T1000 (cell line): ENCODE results near the gene STXBP4.

Source experiments
- DNase-seq: peaks from one replicate; lab custom pipeline; 2025; ENCODE audit warnings: mixed read lengths; lab: John Stamatoyannopoulos, UW

STXBP4 gene

GRCh38 chr17:55122114-55122513, 153.5 kb downstream of the STXBP4 start:
- no peak for DNase-seq

DNA sequence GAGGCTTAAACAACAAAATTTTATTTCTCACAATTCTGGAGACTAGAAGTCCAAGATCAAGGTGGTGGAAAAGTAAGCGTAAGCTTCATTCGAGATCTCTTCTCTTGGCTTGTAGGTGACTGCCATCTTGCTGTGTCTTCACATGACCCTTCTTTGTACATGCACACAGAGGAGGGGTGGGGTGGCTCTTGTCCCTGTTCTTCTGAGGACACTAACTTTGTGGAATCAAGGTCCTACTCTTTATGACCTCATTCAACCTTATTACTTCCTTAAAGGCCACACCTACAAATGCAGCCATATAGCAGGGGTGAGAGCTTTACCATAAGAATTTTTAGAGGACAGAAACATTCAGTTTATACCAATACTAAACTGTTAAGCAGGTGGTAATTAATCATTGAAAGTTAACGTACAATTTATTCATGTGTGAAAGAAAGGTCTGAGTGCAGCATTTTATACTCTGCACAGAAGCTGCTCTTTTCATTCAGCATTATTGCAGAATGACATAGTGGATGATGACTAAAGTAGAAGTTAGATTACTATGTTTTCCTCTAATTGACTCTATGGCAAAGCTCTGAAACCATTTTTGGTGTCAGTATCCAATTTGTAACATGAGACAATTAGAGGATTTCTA, 156.3 kb downstream of the STXBP4 start:
- DNase-seq: no peak

DNA sequence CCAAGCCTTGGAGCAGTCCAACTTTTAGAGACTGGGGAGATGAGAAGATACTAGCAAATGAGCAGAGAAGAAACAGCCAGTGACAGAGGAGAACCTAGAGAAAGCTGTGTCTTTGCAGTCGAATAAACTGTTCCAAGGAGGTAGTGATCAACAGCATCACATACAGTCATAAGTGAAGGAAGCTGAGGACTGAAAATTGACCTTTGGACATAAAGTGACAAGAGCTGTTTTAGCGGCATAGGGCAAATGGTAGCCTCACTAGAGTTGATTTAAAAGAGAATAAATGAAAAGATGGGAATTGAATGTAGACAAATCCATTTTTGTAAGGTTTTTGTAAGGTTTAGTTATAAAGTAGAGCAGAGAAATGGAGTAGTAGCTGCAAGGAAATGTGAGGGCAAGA, 165.0 kb downstream of the STXBP4 start:
- DNase-seq: no peak

DNA sequence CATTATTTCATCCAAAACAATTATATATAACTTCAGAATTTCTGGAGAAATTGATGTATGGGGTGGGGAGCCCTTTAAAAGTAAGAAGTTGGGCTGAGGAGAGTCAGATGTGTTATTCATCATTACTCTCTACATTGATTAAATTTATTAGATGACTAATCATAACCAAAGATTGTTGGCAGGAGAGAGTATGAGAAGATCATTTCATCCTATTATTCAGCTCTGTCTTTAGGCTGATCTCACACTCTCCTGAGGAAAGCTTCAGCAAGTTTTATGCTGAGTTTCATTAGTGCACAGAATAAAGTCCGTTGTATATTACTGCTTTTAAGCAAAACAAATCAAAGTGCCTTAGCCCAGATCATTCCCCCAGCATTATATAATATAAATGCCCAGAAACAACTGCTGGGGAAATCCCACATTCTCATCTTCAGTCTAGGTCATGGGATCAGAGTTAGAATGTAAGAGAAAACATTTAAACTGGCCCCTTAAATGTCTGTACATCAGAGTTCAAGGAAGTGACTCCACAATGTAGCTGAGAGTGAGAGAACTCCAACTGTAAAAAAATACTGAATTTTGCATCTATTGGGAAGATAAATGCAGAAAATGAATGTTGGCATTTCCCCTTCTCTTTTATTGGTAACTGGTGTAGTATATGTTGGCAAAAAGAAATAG, 166.1 kb downstream of the STXBP4 start:
- DNase-seq: no peak

- DNase-seq: no peak
Observed at GRCh38 chr17:55140809-55141208, 172.2 kb downstream of the STXBP4 start.

DNA sequence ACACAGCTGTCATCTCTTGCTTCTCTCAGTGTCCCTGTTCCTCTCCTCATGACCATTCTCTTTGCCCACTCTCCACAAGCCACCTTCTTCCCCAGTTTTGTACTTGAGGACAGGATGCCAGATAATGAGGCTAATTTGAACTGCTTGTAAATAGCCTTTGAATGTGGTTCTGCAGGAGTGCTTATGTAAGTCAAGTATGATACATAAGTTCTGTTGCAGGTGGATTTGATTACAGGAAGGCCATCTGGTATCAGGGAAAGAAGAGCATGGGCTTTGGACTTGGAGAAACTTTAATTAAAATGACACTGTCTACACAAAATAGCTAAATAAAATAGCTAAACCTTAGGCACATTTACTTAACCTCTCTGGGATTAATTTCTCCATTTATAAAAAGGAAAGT, 176.0 kb downstream of the STXBP4 start:
- no peak for DNase-seq

DNA sequence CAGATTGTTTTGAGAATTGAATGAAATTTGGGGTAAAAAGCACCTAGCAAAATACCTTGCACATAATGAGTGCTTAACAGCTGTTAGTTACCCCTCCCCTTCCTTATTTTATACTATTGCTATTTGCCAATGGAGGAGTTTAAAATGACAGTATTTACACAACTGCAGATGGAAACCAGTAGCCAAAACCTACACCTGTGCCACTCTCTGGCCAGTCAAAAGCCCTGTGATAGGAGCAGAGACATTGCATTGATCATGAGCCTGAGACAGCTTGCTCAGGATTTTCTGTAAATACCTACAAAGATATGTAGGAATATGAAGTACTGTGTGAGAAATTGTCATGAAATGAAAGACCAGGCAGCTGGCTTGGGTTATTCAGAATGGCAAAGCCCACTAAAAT, 180.9 kb downstream of the STXBP4 start:
- no peak for DNase-seq

- DNase-seq: no peak
Observed at GRCh38 chr17:55152236-55152635, 183.7 kb downstream of the STXBP4 start.

DNA sequence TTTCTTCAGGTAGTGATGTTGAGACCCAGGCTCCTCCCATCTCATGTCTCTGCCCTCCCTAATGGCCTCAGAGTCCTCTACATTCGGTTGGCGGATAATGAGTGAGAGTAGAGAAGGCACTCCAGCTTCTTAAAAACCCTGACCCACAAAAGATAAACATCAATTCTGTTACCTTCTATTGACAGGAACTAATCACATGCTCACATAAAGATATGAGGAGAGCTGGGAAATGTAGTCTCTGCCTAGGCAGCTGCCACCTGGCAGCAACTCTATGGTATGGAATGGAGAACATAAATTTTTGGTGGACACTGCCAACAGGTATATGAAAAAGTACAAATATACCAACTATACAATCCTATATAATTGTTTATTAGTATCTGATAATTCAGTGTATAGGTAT, 185.5 kb downstream of the STXBP4 start:
- DNase-seq: no peak

DNA sequence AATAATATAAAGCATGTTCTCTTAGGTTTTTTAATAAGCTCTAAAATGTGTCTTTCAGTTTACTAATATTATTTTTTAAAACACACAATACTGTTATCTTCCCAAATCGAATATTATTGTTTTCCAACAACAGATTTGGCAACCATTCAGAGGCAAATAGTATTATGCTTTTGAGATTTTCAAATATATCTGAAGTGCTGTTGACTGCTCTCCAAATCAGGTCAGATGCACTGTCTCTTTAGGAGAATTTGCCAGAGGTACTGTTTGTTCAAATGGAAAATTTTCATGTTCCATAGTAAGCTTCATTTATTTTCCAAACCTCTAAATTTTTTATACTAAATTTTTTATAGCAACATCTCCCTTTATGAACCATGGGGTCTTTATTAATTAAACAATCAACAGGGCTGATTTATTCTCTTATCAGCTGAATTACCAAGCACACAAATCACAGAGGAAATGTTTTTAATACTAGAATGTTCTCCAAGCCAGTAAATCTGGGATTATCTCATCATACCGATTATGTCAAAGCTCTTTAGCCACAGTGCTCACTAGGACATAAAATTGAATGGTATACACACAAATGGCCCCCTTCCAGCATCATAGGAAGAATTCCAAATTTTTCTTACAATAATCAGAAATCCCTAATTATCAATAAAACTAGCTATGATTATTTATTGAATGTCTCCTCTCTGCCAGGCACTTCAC, 187.4 kb downstream of the STXBP4 start:
- DNase-seq: no peak

DNA sequence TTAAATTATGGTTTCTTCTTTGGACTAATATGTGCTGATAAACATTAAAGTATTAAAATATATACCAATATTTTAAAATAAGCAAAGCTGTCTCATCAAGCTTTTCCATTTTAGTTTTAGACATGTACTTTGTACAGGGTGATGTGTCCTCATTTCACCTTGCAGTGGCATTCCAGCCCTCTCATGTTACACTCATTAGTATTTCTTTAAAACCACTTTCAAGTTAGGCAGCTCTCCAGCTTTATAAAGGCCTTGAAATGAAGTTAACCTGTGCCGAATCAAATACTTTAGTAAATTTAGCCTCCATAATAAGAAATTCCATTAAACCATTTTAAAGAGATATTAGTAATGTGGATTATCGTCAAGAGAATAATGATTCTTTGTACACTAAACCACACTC, 188.6 kb downstream of the STXBP4 start:
- DNase-seq: no peak

- no peak for DNase-seq
Observed at GRCh38 chr17:55158439-55158838, 189.9 kb downstream of the STXBP4 start.

DNA sequence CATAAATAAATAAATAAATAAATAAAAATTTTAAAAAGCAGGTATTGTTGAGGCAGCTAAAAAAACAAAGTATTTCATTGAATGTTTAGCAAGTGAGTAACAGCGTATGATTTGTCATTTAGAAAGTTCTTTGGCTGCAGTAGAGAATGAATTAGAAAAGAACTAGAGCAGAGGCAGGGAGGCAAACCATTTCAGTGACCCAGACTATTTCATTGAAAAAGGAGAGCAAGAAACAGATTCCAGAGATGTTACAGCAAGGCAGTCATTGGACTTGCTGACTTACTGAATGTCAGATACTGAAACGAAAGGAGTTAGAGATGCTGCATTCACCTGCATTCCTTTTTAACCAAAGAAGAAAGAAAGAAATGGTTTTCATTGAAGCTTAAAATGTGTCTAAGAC, 190.7 kb downstream of the STXBP4 start:
- DNase-seq: no peak

DNA sequence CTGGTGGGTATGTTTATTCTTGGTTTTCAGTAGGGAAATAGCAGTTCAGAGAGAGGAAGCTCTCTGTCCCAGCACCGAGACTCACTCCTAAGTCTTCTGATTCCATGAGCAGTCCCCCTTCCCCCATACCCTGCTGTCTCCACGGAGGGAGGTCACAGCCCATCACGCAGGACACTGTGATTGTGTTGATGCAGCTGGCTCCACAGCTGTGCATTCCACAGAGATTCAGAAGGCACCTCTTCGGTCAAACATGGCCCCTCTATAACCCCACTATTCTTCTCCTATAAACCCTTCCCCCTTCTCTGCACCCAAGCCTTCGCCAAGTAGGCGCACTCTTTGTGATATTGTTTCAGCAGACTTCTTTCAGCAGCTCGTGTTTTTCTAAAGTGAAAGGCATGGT, 191.9 kb downstream of the STXBP4 start:
- DNase-seq: no peak

GRCh38 chr17:55161935-55162555, 193.5 kb downstream of the STXBP4 start:
- DNase-seq: peak; percentile 39

- no peak for DNase-seq
Observed at GRCh38 chr17:55162556-55162946, 194.0 kb downstream of the STXBP4 start.

DNA sequence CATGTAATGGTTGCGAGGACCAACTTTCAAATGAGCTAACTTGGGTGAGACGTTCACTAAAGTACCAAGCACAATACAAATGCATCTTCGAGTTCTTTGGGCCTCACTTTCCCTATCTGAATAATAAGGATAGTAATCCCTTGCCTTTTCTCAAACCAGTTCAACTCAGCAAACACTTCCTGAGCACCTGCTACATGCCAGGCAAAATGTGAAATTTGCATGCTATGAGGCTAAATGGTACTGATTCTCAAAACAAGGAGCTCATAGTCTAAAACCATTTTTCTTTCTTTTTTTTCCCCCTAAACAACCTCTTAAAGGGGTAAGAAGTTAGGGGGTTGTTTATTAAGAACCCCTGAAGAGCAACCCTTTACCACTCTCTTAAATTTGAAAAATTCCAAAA, 194.8 kb downstream of the STXBP4 start:
- DNase-seq: no peak

DNA sequence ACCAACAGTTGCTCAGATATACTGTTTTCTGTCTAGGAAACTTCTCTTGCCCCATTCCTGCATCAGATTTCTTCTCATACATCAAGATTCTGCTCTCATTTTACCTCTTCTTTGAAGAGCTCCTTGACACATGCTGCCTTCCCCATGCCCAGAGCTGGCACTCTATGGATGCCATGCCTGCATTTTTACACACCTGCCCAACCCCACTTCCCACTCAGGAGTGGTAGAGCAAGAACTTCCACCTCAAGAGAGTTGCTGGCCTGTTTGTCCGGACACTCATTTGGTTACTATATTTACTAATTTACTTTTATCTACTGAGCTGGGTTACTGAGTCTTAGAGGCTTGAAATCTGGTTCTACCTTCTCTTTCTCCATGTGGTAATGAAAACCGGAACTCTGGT, 197.9 kb downstream of the STXBP4 start:
- DNase-seq: no peak

DNA sequence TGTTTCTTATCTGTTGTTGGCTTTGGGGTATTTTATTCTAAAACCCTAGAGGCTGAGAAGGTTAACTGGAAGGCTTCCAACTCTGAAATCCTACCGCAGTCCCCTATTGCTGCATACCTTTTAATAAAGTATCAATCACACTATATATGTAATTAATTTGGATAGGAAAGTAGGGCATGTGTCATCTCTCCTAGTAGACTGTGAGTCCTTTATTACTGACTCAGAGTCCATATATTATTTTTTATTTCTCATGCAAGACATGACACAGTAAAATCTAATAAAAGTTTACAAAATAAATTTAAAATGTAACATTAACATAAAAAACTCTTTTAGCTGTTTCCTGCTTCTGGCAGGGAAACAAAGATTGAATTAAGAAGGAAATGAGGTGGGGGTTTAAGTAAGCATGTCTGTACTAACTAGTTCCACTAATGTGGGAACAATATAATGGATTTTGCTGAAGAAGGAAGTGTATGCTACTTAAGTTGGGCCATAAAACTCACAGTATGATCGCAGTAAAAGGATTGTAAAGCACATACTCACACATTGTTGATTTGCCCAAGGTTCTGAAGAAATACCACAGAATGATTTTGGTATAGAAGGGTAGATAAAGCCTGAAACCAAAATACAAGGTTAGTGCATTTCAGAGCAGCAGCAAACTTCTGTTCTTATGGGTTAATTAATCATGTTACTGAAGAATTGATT, 198.6 kb downstream of the STXBP4 start:
- DNase-seq: no peak

DNA sequence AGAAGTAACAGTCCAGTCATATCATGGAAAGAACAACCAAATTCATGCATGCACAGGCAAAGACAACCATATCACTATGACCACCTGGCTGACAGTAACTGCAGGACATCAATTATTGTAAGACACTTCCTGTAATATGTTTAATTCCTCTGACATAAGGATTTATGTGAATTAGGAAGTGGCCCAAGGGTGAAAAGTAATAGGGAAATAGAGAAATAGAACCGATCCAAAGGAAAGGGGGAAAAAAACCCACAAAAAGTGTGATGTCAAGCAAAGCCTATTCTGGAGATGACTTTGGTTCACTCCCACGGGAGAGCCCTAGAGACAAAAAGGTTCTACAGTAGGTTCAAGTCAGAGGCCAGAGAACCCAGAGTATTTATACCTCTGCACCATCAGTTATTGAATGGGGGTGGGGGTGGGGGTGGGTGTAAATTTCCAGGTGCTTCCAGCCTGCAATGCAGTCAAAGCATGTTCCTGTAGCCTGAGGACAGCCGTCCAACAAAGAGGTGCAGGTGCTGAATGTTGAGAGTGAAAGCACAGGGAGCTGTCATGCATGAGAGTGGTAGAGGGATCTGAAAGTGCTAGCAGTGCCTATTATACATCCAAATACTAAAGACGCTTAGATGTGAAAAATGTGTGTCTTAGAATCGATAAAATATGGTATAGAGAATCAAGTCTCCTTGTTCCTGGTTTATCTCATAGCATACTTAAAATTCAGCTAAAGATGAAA, 200.6 kb downstream of the STXBP4 start:
- DNase-seq: no peak

DNA sequence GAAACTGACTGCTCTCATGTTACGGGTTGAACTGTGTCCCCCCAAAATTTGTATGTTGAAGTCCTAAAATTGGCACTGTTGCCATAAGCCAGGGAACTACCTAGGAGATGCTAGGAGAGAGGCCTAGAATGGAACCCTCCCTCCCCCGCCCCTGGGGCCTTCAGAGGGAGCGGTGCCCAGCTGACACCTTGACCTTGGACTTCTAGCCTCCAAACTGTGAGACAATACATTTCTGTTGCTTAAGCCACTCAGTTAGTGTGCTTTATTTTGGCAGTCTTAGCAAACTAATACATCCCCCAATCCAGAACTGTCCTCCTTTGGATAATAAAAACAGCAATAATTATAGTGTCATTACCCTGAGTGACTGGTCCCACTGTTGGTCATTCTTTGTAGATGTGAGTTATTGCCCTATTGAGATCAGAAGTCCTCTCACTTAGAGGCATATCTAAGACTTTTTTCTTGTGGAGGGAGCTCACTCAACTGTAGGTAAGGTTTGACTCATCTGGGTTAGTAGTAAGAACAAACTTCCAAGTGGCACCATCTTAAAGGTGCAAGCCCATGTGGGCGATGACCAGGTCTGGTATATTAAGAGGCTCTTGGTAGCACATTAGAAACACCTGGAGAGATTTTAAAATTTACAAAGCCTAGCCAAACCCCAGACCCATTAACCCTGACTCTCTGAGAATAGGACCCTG, 203.2 kb downstream of the STXBP4 start:
- no peak for DNase-seq
